Measurements from ENCODE around the gene DIRAS2.

DIRAS2 gene

DNA sequence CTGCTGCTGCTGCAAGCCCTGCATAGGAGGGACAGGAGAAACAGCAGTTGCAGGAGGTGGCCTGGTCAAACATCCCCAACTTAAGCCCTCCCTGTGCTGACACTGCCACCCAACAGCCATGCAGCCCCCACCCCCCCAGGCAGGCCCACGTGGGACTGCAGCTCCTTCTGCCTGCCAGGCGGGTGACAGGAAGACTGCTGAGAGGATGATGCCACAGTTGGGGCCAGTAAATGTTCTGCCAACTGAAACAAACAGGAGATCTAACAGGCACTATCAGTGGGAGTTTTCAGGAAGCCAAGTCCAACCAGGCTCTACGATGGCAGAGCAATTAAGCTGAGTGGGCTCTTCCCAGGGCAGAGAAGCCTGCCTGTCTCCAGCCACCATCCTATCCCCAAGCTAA is 31.1 kb downstream of the DIRAS2 start:
- DNase-seq = no peak

DNA sequence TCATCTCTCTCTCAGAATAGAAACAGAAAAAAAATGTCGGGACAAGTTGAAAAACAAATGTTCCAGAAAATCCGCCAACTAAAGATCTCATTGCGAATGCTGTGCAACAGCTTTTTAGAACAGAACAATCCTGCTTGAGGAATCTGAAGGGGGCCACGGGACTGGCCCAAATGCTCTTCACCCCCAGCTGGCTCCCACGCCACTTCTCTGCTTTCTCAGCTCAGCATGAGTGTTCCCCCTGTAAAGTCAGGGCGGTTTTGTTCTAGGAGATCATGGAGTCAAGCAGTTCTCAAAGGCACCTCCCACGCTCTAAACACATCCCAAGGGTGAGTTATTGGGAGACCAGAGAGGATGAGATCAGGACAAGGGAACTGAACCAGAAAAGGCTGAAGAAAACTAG is 31.5 kb downstream of the DIRAS2 start:
- DNase-seq = no peak

DNA sequence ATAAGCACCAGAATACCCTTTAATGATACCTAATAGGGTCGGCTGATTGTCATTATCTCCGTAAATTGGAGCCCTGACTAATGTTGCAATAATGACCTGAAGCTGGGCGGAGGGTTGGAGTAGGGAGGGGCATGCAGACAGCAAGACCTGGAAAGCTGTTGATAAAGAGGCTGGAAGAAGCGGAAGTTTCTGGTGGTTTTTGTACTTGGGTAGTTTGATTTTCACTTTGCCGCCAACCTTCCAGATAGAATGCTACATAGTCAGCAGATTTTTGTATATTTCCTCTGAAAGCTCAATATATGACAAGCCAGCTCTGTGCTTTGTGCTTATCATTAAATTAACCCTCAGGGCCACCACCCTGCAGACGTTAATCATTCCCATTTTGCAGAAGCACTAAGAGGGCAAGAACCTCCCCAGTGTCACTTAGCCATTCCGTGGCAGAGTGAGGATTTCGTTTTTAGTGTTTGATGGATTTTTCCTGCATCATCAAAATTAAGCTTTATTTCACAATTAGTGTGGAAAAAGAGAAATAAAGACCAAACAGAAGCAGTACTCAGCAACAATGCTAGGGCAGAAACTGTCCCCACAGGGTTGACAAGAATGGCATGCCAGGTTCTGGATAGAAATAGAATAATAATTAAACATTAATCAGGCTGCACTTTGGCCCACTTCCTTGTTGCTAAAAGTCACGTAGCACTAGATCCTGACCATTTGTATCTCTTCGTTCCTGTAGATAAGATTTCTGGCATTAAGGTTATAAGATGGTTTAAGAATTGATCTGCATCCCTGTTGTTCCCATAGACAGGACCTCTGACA is 34.7 kb downstream of the DIRAS2 start:
- no peak for DNase-seq

DNA sequence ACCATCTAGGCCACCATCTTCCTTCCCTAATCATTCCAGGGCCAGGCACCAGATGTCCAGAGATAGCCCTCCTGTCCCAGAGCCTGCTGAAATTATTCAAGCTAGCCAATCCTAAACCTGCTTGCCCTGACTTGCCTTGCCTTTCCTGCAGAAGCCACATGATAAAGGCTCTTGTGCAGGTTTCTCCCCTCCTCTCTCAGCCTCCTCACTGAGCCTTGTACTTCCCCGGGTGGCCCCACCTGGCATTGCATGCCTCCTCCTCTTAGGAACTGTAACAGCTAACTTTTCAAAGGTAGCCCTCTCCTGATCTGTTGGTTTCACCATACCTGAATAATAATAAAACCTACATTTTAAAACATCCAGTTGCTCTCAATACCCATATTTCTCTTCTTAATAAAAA is 42.6 kb downstream of the DIRAS2 start:
- DNase-seq = no peak

DNA sequence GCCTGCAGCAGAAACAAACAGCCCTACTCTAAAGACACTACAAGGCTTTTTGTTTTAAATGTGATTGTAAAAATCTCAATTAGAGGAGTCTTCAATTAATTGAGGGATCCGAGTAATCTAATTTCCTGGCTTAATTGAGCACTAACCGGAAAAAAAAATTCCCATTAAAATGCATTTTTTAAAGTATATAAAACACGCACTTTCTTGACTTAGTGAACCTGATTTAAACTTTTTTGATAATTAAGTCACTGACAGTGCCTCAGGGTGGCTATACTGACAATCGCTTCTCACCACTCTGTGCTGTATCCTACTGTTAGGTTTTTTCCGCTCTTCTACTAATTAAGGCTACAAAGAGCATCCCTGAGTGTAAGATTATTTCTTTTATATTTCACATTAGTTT is 44.4 kb downstream of the DIRAS2 start:
- no peak for DNase-seq

DNA sequence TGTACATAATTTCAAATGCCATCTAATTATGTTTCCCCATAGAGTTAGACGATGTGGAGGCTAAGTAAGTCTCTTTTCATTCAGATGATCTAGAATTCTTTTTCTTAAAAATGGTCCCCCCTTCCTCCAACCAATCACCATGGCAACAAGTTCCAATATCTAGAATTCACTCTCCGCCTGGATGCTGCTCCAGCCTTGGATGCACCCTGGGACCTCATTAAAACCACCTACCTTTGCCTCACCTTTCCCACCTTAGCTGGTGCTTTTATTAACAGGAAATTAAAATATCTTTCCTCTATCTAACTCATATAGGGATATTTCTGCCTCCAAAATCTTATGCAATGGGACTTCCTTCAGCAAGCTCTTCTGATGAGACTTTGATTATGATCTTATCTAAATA is 49.0 kb downstream of the DIRAS2 start:
- DNase-seq = no peak

DNA sequence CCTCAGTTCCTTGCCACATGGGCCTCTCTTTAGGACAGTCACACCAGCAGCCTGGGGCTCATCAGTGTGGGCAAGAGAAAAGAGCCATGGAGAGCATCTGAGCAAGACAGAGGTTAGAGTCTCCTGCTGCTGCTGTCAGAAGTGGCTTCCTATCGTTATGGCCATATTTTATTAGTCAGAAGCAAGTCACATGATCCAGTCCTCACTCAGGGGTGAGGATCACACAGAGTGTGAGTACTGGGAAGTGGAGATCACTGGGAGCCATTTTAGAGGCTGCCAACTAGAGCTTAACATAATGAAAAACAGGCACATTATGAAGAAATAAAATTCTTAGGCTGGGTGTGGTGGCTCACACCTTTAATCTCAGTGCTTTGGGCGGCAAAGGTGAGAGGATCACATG is 62.0 kb downstream of the DIRAS2 start:
- DNase-seq = no peak

DNA sequence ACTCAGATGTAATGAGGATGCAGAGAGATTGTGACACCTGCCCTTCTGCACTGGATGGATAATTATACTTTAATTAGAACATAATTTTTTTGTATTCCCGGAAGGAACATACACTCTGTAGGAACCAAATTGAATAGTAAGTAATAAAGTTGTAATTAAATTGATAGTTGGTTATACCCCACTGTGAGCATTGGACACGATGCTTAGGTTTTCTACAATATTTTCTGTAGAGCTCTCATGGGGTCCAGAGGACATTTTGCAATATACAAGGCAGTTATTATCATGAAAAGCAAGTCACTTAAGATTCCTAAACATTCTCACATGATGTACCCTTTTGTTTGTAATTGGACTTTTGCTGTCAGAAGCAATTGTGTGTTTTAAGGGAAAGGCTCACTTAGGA is 63.4 kb downstream of the DIRAS2 start:
- DNase-seq = no peak

DNA sequence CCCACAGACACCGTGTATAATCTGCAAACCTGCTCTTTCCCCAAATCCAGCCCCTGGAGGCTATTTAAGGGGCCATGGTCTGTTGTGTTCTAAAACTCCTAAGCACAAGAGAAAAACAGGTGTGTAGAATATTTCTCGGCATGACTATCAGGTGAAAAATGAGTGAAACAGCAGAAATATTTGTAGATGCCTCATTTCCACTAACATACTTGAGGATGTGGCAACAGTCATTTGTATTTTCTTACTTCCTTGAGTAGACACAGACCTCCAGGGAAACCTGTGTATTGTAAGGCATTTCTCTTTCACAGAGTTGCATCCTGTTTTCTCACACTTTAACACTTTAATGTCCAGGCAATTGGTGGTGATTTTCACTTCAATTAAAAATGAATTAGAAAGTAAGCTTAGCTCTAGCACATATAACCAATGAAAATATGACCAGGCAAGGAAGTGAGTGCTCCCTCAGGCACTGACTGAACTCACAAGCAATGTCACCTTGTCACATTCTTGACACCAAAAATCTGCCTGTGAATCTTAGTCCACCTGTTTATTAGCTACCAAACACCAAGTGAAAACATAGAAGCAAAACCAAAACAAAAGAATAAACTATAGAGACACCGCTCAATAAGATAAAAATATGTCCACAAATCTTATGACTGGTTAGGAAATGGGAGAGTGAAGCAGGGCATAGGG is 64.4 kb downstream of the DIRAS2 start:
- DNase-seq = no peak

DNA sequence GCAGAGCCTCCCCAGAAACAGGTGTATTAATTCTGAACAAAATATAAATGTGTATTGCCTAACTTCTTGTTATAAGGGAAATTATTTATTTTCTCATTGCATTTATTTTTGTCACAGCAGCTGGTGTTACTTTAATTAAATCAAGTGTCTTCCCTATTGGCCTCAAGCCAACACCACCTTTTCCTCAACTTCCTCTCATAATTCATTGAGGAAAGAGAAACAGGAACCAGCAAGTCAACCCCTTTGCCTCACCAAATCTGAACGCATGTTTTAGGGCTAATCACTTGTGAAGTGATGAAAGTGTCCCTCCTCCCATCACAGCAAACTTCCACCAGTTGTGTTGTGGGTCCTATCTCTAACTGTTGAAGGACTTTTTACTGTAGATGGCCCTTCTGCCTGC is 73.1 kb downstream of the DIRAS2 start:
- DNase-seq = no peak

DNA sequence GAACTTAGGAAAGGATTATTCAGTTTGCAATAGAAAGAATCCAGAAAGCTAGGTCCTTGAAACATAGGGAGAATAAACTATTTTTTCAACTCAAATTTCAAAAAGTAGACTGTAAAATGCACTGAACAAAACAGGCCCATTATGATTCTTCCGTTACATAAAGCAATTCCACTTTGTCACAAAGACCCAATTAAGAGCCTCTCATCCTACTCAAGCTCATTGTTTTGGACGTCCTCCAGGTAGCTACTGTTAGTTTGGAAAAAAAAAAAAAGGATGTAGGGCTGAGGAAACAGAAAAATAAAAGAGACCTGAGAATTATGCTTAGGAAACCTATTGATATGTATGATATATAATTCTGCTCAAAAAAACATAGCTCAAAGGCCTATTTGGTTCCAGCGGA is 74.0 kb downstream of the DIRAS2 start:
- no peak for DNase-seq

DNA sequence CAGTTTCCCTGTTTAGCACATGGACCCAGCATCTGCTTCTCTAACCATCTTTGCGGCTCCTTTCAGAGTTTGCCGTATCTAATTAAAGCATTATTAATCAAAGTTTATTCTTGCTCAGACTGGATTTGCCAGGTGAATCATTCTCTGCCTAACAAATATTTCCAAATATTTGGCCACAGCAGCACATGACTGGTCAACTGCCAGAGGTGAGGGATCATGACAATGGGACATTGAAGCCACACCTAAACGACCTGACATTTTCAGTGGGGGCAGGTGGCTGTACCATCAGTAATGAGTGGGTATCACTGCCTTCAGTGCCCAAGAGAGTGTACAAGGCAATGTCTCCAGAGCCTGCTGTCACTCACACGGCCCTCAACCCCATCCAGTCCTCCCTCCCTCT is 80.4 kb downstream of the DIRAS2 start:
- no peak for DNase-seq
